ENCODE results near the gene EVA1B.

GRCh38 chr1:36344395-36344680, 20.9 kb upstream of the EVA1B start:
- TF ChIP-seq TOX (CRISPR knock-in tag; IDR thresholded peaks at IDR 0.05; ENCODE audit: borderline replicate concordance), result no peak
- TF ChIP-seq ARNTL (CRISPR knock-in tag; IDR thresholded peaks at IDR 0.05; ENCODE audit: borderline replicate concordance, low read depth), result no peak
- no peak for TF ChIP-seq ZNF565 (CRISPR knock-in tag; conservative IDR thresholded peaks at IDR 0.05; ENCODE audit: low read depth)
- TF ChIP-seq BACH2 (CRISPR knock-in tag; IDR thresholded peaks at IDR 0.05; ENCODE audit: borderline replicate concordance), result no peak
- TF ChIP-seq RARB (CRISPR knock-in tag; IDR thresholded peaks at IDR 0.05), result no peak
- no peak for TF ChIP-seq ZC3H10 (CRISPR knock-in tag; IDR thresholded peaks at IDR 0.05)
- no peak for TF ChIP-seq CREB5 (CRISPR knock-in tag; IDR thresholded peaks at IDR 0.05; ENCODE audit: low read depth)
- no peak for TF ChIP-seq CSDC2 (CRISPR knock-in tag; IDR thresholded peaks at IDR 0.05)

All from SK-N-SH treated with all-trans-retinoic acid at 6 μM for 48 hours (cell line).